Hepatocyte (in vitro differentiated cells): ENCODE data around the gene IRS2. TPM values are rescaled to one million over a fixed set of nuclear protein-coding genes. Genes with fewer than 3 reads are reported as not detected.

ENCODE experiments used
- DNase-seq: peaks from one replicate; pipeline ENCODE4 v3.0.0-alpha.2; 2016; ENCODE audit warnings: low spot score
- H2AFZ ChIP-seq: fragments of 200-600 bp; sonication (generic); 2 replicates; pipeline ENCODE4 v1.6.0; 2016; ENCODE audit warnings: antibody characterized with exemption, mild to moderate bottlenecking
- H3K27ac ChIP-seq: fragments of 200-600 bp; sonication (generic); 2 replicates; pipeline ENCODE4 v1.5.1; 2016; ENCODE audit warnings: mild to moderate bottlenecking
- H3K27me3 ChIP-seq: fragments of 200-600 bp; sonication (generic); 2 replicates; pipeline ENCODE4 v1.6.1; 2016
- H3K36me3 ChIP-seq: fragments of 200-600 bp; sonication (generic); replicated peaks from 2 replicates; pipeline ENCODE4 v1.5.1; 2016; ENCODE audit warnings: low read depth; ENCODE audit not compliant: insufficient read depth
- H3K4me1 ChIP-seq: fragments of 200-600 bp; sonication (generic); 2 replicates; pipeline ENCODE4 v1.5.1; 2016; ENCODE audit warnings: mild to moderate bottlenecking, moderate library complexity; ENCODE audit not compliant: insufficient read depth
- H3K4me2 ChIP-seq: fragments of 200-600 bp; sonication (generic); 2 replicates; pipeline ENCODE4 v1.6.0; 2016
- H3K4me3 ChIP-seq: fragments of 200-600 bp; sonication (generic); 2 replicates; pipeline ENCODE4 v1.5.1; 2016; ENCODE audit warnings: mild to moderate bottlenecking
- H3K79me2 ChIP-seq: fragments of 200-600 bp; sonication (generic); 2 replicates; pipeline ENCODE4 v1.6.0; 2017; ENCODE audit warnings: mild to moderate bottlenecking
- H3K9me2 ChIP-seq: fragments of 200-600 bp; sonication (generic); replicated peaks from 2 replicates; pipeline ENCODE4 v1.6.0; 2017; ENCODE audit warnings: mild to moderate bottlenecking; ENCODE audit not compliant: insufficient read depth
- H3K9me3 ChIP-seq: fragments of 200-600 bp; sonication (generic); 2 replicates; pipeline ENCODE4 v1.5.1; 2016; ENCODE audit warnings: low read depth, mild to moderate bottlenecking
- H4K20me1 ChIP-seq: fragments of 200-600 bp; sonication (generic); 2 replicates; pipeline ENCODE4 v1.6.0; 2016; ENCODE audit warnings: mild to moderate bottlenecking; ENCODE audit not compliant: insufficient read depth, poor library complexity, severe bottlenecking
- EZH2 ChIP-seq: fragments of 200-600 bp; sonication (generic); IDR thresholded peaks from 2 replicates; pipeline ENCODE4 v1.6.1; 2016; ENCODE audit warnings: antibody characterized with exemption, mild to moderate bottlenecking, borderline replicate concordance
- EZH2phosphoT487 ChIP-seq: fragments of 200-600 bp; sonication (generic); IDR thresholded peaks from one replicate; pipeline ENCODE4 v1.6.1; 2018; ENCODE audit warnings: antibody characterized with exemption, mild to moderate bottlenecking, low read depth, moderate library complexity; ENCODE audit not compliant: unreplicated experiment, severe bottlenecking
- WGBS: methylation state at CpG from one replicate; pipeline ENCODE4 v1.1.6; 2016; ENCODE audit warnings: low lambda C conversion rate; ENCODE audit errors: missing lambda C conversion rate; 5-methylcytosine and 5-hydroxymethylcytosine counted together
- polyA plus RNA-seq: library from polyadenylated mRNA; unstranded; fragments of >200 nt; fragmentation: Nextera tagmentation; extraction: Ambion mirVana; gene quantifications from 2 replicates; pipeline ENCODE4 v1.2.1, GENCODE V29; 2016
- total RNA-seq: library from RNA; depleted of rRNA; stranded (reverse); fragments of >200 nt; gene quantifications from 2 replicates; pipeline ENCODE4 v1.2.3, GENCODE V29; 2014
- TF ChIP-seq, protein P1 (sequence below): fragments of 200-600 bp; sonication (generic); IDR thresholded peaks from 2 replicates; pipeline ENCODE4 v1.5.1; 2016; ENCODE audit warnings: antibody characterized with exemption, mild to moderate bottlenecking; ENCODE audit not compliant: poor library complexity

Gene IRS2
- total and polyA plus RNA-seq, 2 experiments from 2014 or later = 19.4 to 26.4 TPM

- Histone ChIP-seq H3K9me2 (no peaks in the 10 kb centered on the region), H3K79me2 (no peaks in the 10 kb centered on the region), H3K27ac (no peak overlapping the region), H3K9me3 (no peaks in the 10 kb centered on the region), H2AFZ (no peak overlapping the region), H3K27me3 (no peaks in the 10 kb centered on the region), H3K4me3 (no peak overlapping the region), H3K4me2 (no peak overlapping the region), H3K36me3 (no peaks in the 10 kb centered on the region), H4K20me1 (no peaks in the 10 kb centered on the region), H3K4me1 (peaks cover 6% of the 10 kb centered on the region)
- 71% methylated on average over 4 of the region's 4 CpGs for WGBS
- TF ChIP-seq, protein P1, sequence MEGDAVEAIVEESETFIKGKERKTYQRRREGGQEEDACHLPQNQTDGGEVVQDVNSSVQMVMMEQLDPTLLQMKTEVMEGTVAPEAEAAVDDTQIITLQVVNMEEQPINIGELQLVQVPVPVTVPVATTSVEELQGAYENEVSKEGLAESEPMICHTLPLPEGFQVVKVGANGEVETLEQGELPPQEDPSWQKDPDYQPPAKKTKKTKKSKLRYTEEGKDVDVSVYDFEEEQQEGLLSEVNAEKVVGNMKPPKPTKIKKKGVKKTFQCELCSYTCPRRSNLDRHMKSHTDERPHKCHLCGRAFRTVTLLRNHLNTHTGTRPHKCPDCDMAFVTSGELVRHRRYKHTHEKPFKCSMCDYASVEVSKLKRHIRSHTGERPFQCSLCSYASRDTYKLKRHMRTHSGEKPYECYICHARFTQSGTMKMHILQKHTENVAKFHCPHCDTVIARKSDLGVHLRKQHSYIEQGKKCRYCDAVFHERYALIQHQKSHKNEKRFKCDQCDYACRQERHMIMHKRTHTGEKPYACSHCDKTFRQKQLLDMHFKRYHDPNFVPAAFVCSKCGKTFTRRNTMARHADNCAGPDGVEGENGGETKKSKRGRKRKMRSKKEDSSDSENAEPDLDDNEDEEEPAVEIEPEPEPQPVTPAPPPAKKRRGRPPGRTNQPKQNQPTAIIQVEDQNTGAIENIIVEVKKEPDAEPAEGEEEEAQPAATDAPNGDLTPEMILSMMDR = no peak
- TF ChIP-seq EZH2 (no peak), EZH2phosphoT487 (no peak)
- no peak for DNase-seq
Observed at GRCh38 chr13:109725297-109725696, 61.1 kb downstream of the IRS2 start.

DNA sequence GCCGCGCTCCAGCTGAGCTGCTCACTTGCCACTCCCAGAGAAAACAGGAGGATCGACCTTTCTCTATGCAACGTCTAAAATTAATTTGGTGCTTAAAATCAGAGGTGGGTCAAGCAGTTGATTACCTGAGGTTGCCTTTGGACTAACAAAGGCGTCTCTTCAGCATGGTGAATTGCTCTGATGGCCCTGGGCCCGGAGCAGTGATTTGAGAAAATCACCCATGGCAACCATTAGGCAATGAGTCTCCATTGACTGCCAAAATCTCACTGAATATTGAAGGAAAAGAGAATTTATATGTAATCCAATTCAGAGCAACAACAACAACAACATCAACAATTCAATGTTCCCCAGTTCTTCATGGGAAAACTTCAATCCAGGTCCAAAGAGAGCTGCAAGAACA lies 61.8 kb downstream of the IRS2 start:
- Histone ChIP-seq H3K9me2 (no peaks in the 10 kb centered on the region), H3K79me2 (no peaks in the 10 kb centered on the region), H3K36me3 (no peaks in the 10 kb centered on the region), H3K27ac (no peak overlapping the region), H2AFZ (no peak overlapping the region), H3K27me3 (no peaks in the 10 kb centered on the region), H3K4me1 (peaks cover 6% of the 10 kb centered on the region), H3K4me2 (no peak overlapping the region), H3K4me3 (no peak overlapping the region), H4K20me1 (no peaks in the 10 kb centered on the region), H3K9me3 (no peaks in the 10 kb centered on the region)
- DNase-seq = no peak
- no peak for TF ChIP-seq EZH2
- TF ChIP-seq, protein P1 = no peak
- no peak for TF ChIP-seq EZH2phosphoT487
- 91% methylated on average over 6 of the region's 6 CpGs for WGBS

- Histone ChIP-seq H3K27ac (no peak overlapping the region), H3K9me2 (no peaks in the 10 kb centered on the region), H3K4me3 (no peak overlapping the region), H3K36me3 (no peaks in the 10 kb centered on the region), H3K79me2 (no peaks in the 10 kb centered on the region), H4K20me1 (no peaks in the 10 kb centered on the region), H3K4me1 (no peaks in the 10 kb centered on the region), H3K9me3 (no peaks in the 10 kb centered on the region), H3K27me3 (no peaks in the 10 kb centered on the region), H3K4me2 (no peak overlapping the region), H2AFZ (no peak overlapping the region)
- 66% methylated on average over 3 of the region's 3 CpGs for WGBS
- no peak for DNase-seq
- TF ChIP-seq EZH2phosphoT487 (no peak), EZH2 (no peak)
- TF ChIP-seq, protein P1 = no peak
Observed at GRCh38 chr13:109723046-109723445, 63.3 kb downstream of the IRS2 start.

DNA sequence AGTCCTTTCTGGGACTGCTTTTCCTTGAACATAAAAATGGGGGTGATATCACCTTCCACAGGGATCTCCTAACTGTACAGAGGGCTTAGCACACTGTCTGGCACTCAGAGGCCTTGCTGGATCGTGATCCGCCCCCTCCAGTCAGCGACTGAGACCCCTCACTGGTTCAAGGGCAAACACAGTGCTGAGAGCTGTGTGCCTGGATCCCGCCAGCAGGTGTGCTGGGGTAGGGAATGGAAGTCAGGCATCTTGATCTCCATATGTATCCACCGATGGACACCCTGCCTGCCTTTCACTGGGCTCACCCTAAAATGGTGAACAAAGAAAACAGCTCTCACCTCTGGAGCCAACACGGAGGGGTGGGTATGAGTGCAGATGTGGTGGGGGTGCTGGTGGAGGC lies 64.3 kb downstream of the IRS2 start:
- WGBS = 73% methylated on average over 6 of the region's 6 CpGs
- Histone ChIP-seq H3K9me3 (no peaks in the 10 kb centered on the region), H3K4me1 (no peaks in the 10 kb centered on the region), H3K27me3 (no peaks in the 10 kb centered on the region), H3K4me2 (no peak overlapping the region), H4K20me1 (no peaks in the 10 kb centered on the region), H3K9me2 (no peaks in the 10 kb centered on the region), H3K4me3 (no peak overlapping the region), H3K79me2 (no peaks in the 10 kb centered on the region), H2AFZ (no peak overlapping the region), H3K36me3 (no peaks in the 10 kb centered on the region), H3K27ac (no peak overlapping the region)
- TF ChIP-seq EZH2 (no peak), EZH2phosphoT487 (no peak)
- TF ChIP-seq, protein P1 = no peak
- no peak for DNase-seq
